GM04503 (cell line): Measurements from ENCODE around the gene CXCL10.
A peak's percentile ranks its signal among the peaks of the same experiment; 100 is the strongest.
"Not testable (repeated sequence)": the region's sequence is repeated elsewhere in the genome, so short reads cannot be mapped to it uniquely, and the experiment has no call there.

Experiments
- DNase-seq: peaks from one replicate; pipeline ENCODE4 v3.0.0-alpha.2; 2012; ENCODE audit warnings: low read depth

The CXCL10 gene

GRCh38 chr4:76024065-76024464 lies 768 bp upstream of the CXCL10 start:
- DNase-seq: no peak

- DNase-seq: no peak
Measured at GRCh38 chr4:76022677-76023076, 620 bp downstream of the CXCL10 start.

GRCh38 chr4:76022031-76022430 lies 1.3 kb downstream of the CXCL10 start:
- no peak for DNase-seq

GRCh38 chr4:76017056-76017686 lies 6.1 kb downstream of the CXCL10 start:
- DNase-seq: no peak

- no peak for DNase-seq
Measured at GRCh38 chr4:76016393-76016792, 6.9 kb downstream of the CXCL10 start.

GRCh38 chr4:76013540-76013939 lies 9.8 kb downstream of the CXCL10 start:
- DNase-seq: no peak

GRCh38 chr4:76012388-76012801 lies 10.9 kb downstream of the CXCL10 start:
- DNase-seq: peak; percentile 21

GRCh38 chr4:76011700-76012387 lies 11.5 kb downstream of the CXCL10 start:
- DNase-seq: peak; percentile 45

- DNase-seq: no peak
Measured at GRCh38 chr4:76011018-76011670, 12.2 kb downstream of the CXCL10 start.

- no peak for DNase-seq
Measured at GRCh38 chr4:76010576-76010975, 12.7 kb downstream of the CXCL10 start.

GRCh38 chr4:76009311-76009710 lies 14.0 kb downstream of the CXCL10 start:
- DNase-seq: no peak

- no peak for DNase-seq
Measured at GRCh38 chr4:76007089-76007862, 16.0 kb downstream of the CXCL10 start, which contains the start of gene CXCL9. TSS of gene CXCL9 (minus strand) at chr4:76007509. CDS start at chr4:76007449, 60 bp downstream.

GRCh38 chr4:76003620-76004019 lies 19.7 kb downstream of the CXCL10 start:
- no peak for DNase-seq

- no peak for DNase-seq
Measured at GRCh38 chr4:76003035-76003434, 20.3 kb downstream of the CXCL10 start.

- DNase-seq: no peak
Measured at GRCh38 chr4:76002176-76002575, 21.1 kb downstream of the CXCL10 start.

- DNase-seq: no peak
Measured at GRCh38 chr4:76001700-76002099, 21.6 kb downstream of the CXCL10 start.

GRCh38 chr4:76000279-76000678 lies 23.0 kb downstream of the CXCL10 start:
- DNase-seq: no peak

GRCh38 chr4:75998525-75999147 lies 24.7 kb downstream of the CXCL10 start:
- DNase-seq: not testable (repeated sequence)

GRCh38 chr4:75997946-75998345 lies 25.4 kb downstream of the CXCL10 start:
- DNase-seq: no peak

- DNase-seq: no peak
Measured at GRCh38 chr4:75997081-75997480, 26.2 kb downstream of the CXCL10 start.

GRCh38 chr4:75995727-75996126 lies 27.6 kb downstream of the CXCL10 start:
- no peak for DNase-seq

GRCh38 chr4:75992462-75992861 lies 30.8 kb downstream of the CXCL10 start:
- no peak for DNase-seq
